ENCODE results near the gene TTC14.

The TTC14 gene

GRCh38 chr3:180631317-180631716, 29.4 kb downstream of the TTC14 start:
- DNase-seq = no peak

- DNase-seq = peak; percentile 19
These were observed 31.8 kb downstream of the TTC14 start for GRCh38 chr3:180633722-180634121.

DNA sequence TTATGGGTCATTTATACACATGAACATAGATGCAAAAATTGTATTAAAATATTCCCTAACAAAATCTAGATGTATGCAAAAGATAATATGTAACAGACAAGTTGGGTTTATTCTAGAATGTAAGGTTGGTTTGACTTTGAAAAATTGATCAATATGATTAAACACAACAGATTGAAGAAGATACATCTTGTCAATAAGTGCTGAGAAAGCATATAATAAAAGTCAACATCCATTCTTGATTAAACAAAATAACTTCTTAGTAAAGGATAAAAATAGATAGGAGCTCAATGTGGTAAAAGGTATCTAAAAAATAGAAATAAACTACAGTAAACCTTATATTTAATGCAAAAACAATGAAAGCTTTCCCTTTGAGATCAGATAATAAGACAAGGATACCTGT, 39.0 kb downstream of the TTC14 start:
- no peak for DNase-seq

DNA sequence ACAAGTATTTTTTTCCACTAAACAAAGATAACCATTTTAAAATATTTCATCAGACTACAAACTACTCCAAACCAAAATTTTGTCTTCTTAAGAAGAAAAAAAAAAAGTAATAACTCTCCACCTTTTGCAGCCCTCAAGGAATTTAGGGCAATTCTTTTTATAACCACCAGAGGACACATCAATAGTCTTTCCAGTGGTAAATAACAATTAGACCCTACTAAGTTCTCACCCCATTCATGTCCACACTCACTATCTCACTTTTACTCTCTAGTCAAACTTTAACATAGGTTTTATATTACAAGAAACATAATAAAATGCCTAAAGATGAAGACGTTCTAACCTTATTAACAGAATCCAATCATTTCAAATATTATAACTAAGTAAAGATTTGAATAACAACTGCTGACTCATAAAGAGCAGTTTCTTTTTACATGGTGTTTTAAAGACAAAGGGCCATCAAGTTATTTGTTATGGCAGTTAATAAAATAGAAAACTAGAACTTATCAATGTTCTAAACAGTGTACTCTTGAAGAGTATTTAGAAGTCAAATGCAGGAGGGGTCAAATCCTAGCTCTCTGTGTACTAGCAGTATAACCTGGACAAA, 44.3 kb downstream of the TTC14 start:
- DNase-seq = peak; percentile 4

DNA sequence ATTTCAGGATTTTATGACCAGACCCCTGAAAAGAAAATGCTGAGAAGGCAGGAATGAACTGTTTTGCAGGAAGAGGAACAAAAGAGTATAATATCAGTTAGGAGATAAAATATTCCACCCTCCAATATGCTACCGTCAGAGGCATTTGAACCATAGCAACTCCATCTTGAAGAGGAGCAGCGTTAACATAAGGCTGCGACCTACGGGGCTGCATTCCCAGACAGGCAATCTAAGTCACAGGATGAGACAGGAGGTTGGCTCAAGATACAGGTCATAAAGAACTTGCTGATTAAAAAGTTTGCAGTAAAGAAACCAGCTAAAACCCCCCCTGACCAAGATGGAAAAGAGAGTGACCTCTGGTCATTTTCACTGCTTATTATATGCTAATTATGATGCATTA, 54.4 kb downstream of the TTC14 start:
- DNase-seq = no peak

DNA sequence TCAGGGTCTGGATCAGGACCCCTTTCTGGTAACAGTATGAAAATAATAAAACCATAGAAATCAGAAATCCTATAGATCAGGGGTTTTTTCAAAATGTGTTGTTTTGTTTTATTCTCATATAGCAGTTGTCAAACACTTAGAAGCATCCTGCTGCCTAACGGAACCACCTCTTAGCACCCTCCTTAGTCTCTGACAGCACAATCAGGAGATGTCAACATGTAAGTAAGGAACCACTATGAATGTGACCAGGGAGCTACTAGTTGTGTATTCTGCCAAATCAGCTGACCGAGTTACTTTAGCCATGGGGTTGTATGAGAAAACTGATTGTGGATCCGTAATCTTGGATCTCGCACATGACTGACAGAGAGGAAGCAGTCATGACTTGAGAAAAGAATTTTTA, 55.1 kb downstream of the TTC14 start:
- no peak for DNase-seq

All from COR-L47 (cell line).